Stimulated activated CD8-positive, alpha-beta memory T cell treated with anti-CD3 and anti-CD28 coated beads, Interleukin-12 subunit alpha, Interleukin-12 subunit beta, amount 100 ng/mL, for 24 hours (primary cell): ENCODE measurements around the gene FBRS.
"Not testable (repeated sequence)": the region's sequence is repeated elsewhere in the genome, so short reads cannot be mapped to it uniquely, and the experiment has no call there.

Experiments used
- DNase-seq: peaks from one replicate; pipeline ENCODE4 v3.0.0-alpha.2; 2020; ENCODE audit errors: extremely low read depth

The FBRS gene

GRCh38 chr16:30657866-30658730 is at the start of gene FBRS:
FBRS (plus strand) TSS chr16:30658431; CDS start chr16:30659519, 1,088 bp downstream.
- DNase-seq: peak; percentile 100

- DNase-seq: no peak
Observed at GRCh38 chr16:30609002-30609925, 49.0 kb upstream of the FBRS start.

GRCh38 chr16:30609926-30610839 is 48.0 kb upstream of the FBRS start, which contains the start of gene ZNF689:
ZNF689 (minus strand) TSS chr16:30610389; CDS start chr16:30610041, 348 bp downstream.
- DNase-seq: peak; percentile 71

- DNase-seq: no peak
Observed at GRCh38 chr16:30615358-30616091, 42.7 kb upstream of the FBRS start.

GRCh38 chr16:30619202-30619601 is 39.0 kb upstream of the FBRS start:
- DNase-seq: no peak

GRCh38 chr16:30619638-30620037 is 38.6 kb upstream of the FBRS start:
- no peak for DNase-seq

GRCh38 chr16:30620169-30620568 is 38.1 kb upstream of the FBRS start:
- no peak for DNase-seq

- no peak for DNase-seq
Observed at GRCh38 chr16:30621765-30622164, 36.5 kb upstream of the FBRS start.

GRCh38 chr16:30622455-30623032 is 35.7 kb upstream of the FBRS start:
- DNase-seq: no peak

GRCh38 chr16:30623536-30624283 is 34.5 kb upstream of the FBRS start:
- no peak for DNase-seq

GRCh38 chr16:30626236-30626635 is 32.0 kb upstream of the FBRS start:
- no peak for DNase-seq

- no peak for DNase-seq
Observed at GRCh38 chr16:30628628-30629540, 29.3 kb upstream of the FBRS start.

- not testable (repeated sequence) for DNase-seq
Observed at GRCh38 chr16:30632454-30632853, 25.8 kb upstream of the FBRS start.

- DNase-seq: no peak
Observed at GRCh38 chr16:30633526-30633925, 24.7 kb upstream of the FBRS start.

GRCh38 chr16:30636599-30636998 is 21.6 kb upstream of the FBRS start:
- no peak for DNase-seq

- DNase-seq: not testable (repeated sequence)
Observed at GRCh38 chr16:30637139-30637538, 21.1 kb upstream of the FBRS start.

GRCh38 chr16:30637944-30638343 is 20.3 kb upstream of the FBRS start:
- DNase-seq: no peak

GRCh38 chr16:30641378-30641982 is 16.8 kb upstream of the FBRS start:
- DNase-seq: no peak
